SH-SY5Y (cell line): ENCODE data around the gene DRC3.

Experiments
- GATA2 ChIP-seq: IDR thresholded peaks from 2 replicates; pipeline ENCODE4 v1.6.1; 2011; ENCODE audit warnings: mild to moderate bottlenecking, low read depth, low read length
- GATA3 ChIP-seq: IDR thresholded peaks from 2 replicates; pipeline ENCODE4 v1.6.1; 2011; ENCODE audit warnings: low read depth, mild to moderate bottlenecking, low read length, moderate library complexity

- TF ChIP-seq GATA2 (no peak), GATA3 (no peak)
Observed at GRCh38 chr17:18045691-18046350, 73.2 kb downstream of the DRC3 start.
